Measurements from ENCODE around the gene SERPINA1. TPM values are rescaled to one million over a fixed set of nuclear protein-coding genes. Genes with fewer than 3 reads are reported as not detected.

Gene SERPINA1
- total RNA-seq, 4 donors from 2014 or later, result 2.8 to 92.4 (median 13.2) TPM

GRCh38 chr14:94330432-94330831, 58.0 kb downstream of the SERPINA1 start:
- TF ChIP-seq, protein P1, sequence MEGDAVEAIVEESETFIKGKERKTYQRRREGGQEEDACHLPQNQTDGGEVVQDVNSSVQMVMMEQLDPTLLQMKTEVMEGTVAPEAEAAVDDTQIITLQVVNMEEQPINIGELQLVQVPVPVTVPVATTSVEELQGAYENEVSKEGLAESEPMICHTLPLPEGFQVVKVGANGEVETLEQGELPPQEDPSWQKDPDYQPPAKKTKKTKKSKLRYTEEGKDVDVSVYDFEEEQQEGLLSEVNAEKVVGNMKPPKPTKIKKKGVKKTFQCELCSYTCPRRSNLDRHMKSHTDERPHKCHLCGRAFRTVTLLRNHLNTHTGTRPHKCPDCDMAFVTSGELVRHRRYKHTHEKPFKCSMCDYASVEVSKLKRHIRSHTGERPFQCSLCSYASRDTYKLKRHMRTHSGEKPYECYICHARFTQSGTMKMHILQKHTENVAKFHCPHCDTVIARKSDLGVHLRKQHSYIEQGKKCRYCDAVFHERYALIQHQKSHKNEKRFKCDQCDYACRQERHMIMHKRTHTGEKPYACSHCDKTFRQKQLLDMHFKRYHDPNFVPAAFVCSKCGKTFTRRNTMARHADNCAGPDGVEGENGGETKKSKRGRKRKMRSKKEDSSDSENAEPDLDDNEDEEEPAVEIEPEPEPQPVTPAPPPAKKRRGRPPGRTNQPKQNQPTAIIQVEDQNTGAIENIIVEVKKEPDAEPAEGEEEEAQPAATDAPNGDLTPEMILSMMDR (IDR thresholded peaks at IDR 0.05), result no peak
- ATAC-seq (ENCODE audit: low FRiP score) (no peak), DNase-seq (ENCODE audit: low spot score) (no peak)

DNA sequence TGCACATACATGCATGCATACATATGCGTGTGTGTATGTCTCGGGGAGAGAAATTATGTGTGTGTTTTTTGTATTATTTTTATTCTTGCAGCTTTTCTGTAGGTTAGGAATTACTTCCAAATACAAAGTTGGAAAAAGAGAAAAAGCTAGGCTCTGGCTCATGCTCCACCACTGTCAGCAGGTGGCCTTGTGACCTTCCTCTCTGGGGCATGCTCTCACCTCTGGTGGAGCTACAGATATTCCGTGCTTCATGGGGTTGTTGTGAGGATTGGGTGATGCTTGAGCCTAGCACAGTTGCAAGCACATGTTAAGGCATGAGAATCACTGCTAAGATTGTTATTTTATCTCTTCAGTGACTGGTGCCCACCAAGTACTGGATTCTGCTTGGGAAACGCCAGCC, 58.5 kb downstream of the SERPINA1 start:
- no peak for DNase-seq (ENCODE audit: low spot score)
- ATAC-seq (ENCODE audit: low FRiP score), result no peak
- TF ChIP-seq, protein P1 (IDR thresholded peaks at IDR 0.05), result no peak

DNA sequence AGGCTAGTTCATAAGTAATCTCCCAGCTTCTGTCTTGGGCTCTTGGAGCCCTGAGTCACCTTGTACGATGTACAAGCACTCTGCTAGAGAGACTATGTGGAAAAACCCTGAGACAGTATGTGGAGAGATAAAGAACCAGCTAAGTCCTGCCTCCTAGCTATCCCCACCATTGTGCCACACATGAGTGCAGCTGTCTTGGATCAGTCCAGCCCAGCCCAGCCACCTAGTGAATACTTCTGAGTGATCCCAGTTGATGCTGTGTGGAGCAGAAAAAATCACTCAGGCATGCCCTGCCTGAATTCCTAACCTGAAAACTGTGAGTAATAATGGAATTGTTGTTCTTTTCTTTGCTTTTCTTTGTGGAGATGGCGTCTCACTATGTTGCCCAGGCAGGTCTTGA, 60.2 kb downstream of the SERPINA1 start:
- TF ChIP-seq, protein P1 (IDR thresholded peaks at IDR 0.05), result no peak
- DNase-seq (ENCODE audit: low spot score), result no peak
- no peak for ATAC-seq (ENCODE audit: low FRiP score)

Other genes starting within 250 kb of the SERPINA1 start
- gene PPP4R4, start 214.3 kb downstream of the SERPINA1 start, total RNA-seq, result 1 to 10 TPM in 2 of 4 donors, under 1 TPM in 2; 0.25 to 2.0 (median 1.1) TPM
- not detected for gene SERPINA10, start 95.3 kb downstream of the SERPINA1 start, total RNA-seq
- 1 to 10 TPM in 1 of 4 donors, not detected in 3; 1.5 TPM for gene SERPINA6, start 65.3 kb downstream of the SERPINA1 start, total RNA-seq
- gene SERPINA2, start 21.9 kb downstream of the SERPINA1 start, total RNA-seq, result not detected
- gene SERPINA11, start 64.2 kb upstream of the SERPINA1 start, total RNA-seq, result not detected
- gene SERPINA9, start 87.6 kb upstream of the SERPINA1 start, total RNA-seq, result not detected
- gene SERPINA12, start 120.9 kb upstream of the SERPINA1 start, total RNA-seq, result not detected
- gene SERPINA4, start 172.8 kb upstream of the SERPINA1 start, total RNA-seq, result not detected
- gene SERPINA5, start 192.8 kb upstream of the SERPINA1 start, total RNA-seq, result 1 to 10 TPM in 1 of 4 donors, under 1 TPM in 3; 0.24 to 4.3 (median 0.48) TPM
- 100 to 1,000 TPM; 111 to 209 (median 125) TPM for gene SERPINA3, start 223.8 kb upstream of the SERPINA1 start, total RNA-seq

Measured in omental fat pad (tissue), 4 donors.